Stomach (tissue), 9 donors: ENCODE data around the gene FBXL17. TPM values are rescaled to one million over a fixed set of nuclear protein-coding genes. Genes with fewer than 3 reads are reported as not detected.

Experiments
- DNase-seq, 2 donors: peaks; one replicate each; pipeline versions ENCODE4 v3.0.0 to v3.0.0-alpha.2; 2013 to 2019
- H3K27ac ChIP-seq, 5 donors: fragments of 200-600 bp in 4 of 5; sonication (generic) in 4 of 5; one replicate each; pipeline ENCODE4 v1.5.1; 2013 to 2019; ENCODE audit warnings: mild to moderate bottlenecking in 1 of 5, moderate library complexity in 1 of 5
- H3K27me3 ChIP-seq, 3 donors: fragments of 200-600 bp; sonication (generic); one replicate each; pipeline ENCODE4 v1.5.1; 2017 to 2019; ENCODE audit warnings: mixed run types in 1 of 3
- H3K36me3 ChIP-seq, 4 donors: fragments of 200-600 bp; sonication (generic); 1 replicate in 3 of 4; 2 replicates in 1 of 4; pipeline ENCODE4 v1.5.1; 2016 to 2019
- H3K4me1 ChIP-seq, 4 donors: fragments of 200-600 bp; sonication (generic); one replicate each; pipeline ENCODE4 v1.5.1; 2016 to 2019
- H3K4me3 ChIP-seq, 4 donors: fragments of 200-600 bp; sonication (generic) in 3 of 4; one replicate each; pipeline ENCODE4 v1.5.1; 2016 to 2019; ENCODE audit warnings: mild to moderate bottlenecking in 1 of 4
- H3K9me3 ChIP-seq, 4 donors: fragments of 200-600 bp; sonication (generic); one replicate each; pipeline ENCODE4 v1.5.1; 2016 to 2019
- EP300 ChIP-seq: sonication (generic); formaldehyde crosslinking; IDR thresholded peaks from one replicate; pipeline ENCODE4 v1.6.1; 2017; ENCODE audit warnings: antibody characterized with exemption
- POLR2A ChIP-seq, 4 donors: fragments of 450-650 bp; IDR thresholded peaks; one replicate each; pipeline ENCODE4 v1.6.1; 2016; ENCODE audit warnings: antibody characterized with exemption in 4 of 4, control low read depth in 2 of 4, mild to moderate bottlenecking in 1 of 4, moderate library complexity in 1 of 4
- POLR2AphosphoS5 ChIP-seq, 3 donors: sonication (generic); formaldehyde crosslinking; IDR thresholded peaks; one replicate each; pipeline ENCODE4 v1.6.1; 2016; ENCODE audit warnings: antibody characterized with exemption in 3 of 3
- WGBS, 5 donors: extraction: QIAGEN DNeasy Blood & Tissue Kit in 3 of 5; methylation state at CpG; one replicate each; pipeline versions ENCODE4 v1.1.5 to v1.1.7; 2013 to 2018; 5-methylcytosine and 5-hydroxymethylcytosine counted together
- intact Hi-C: fragments of 100-400 bp; cut with DNase I; formaldehyde crosslinking; loops from one replicate; pipeline ENCODE4 v1.15.1; 2023; ENCODE audit warnings: low total_unique reads
- polyA plus RNA-seq, 3 donors: library from polyadenylated mRNA; stranded (reverse); fragments of 200-250 nt; gene quantifications; one replicate each; pipeline ENCODE4 v1.2.3, GENCODE V29; 2013
- total RNA-seq, 5 donors: library from RNA; depleted of rRNA; stranded (reverse); fragments of >200 nt; gene quantifications; one replicate each; pipeline versions ENCODE4 v1.1.0 to v1.2.3, GENCODE V29; 2014 to 2016
- TF ChIP-seq, protein P1 (sequence below), 7 experiments: fragments of 450-650 bp in 4 of 7; fragments of 200-600 bp in 3 of 7; sonication (generic) in 3 of 7; IDR thresholded peaks; one replicate each; pipeline ENCODE4 v1.5.1; 2016 to 2019; ENCODE audit warnings: antibody characterized with exemption in 7 of 7, control low read depth in 2 of 7, mild to moderate bottlenecking in 1 of 7
- donor health status: healthy with polysubstance abuse.
- donor health status: Bipolar disorder and iron deficiency.
- donor health status: healthy.

FBXL17 gene
- total and polyA plus RNA-seq, 8 donors, result 3.8 to 28.0 (median 14.4) TPM

DNA sequence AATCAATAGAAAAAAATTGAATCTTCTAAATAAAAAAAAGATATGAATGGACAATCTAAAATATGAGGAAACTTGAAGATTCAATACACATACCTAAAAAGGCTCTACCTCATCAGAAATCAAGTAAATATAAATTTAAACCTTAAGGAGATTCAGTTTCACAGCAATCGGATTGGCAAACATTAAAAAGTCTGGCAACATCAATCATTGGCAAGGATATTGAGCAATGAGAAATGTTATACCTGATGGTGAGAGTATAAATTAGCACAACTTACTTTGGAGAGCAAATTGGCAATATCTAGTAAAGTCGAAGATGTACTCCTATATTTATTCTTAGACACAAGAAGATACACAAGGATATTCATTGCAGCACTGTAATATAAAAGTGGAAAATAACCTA lies 436.8 kb downstream of the FBXL17 start:
- intact Hi-C loops, result no loop called here
- 93 to 97% (median 96%) methylated on average over 2 of the region's 2 CpGs for WGBS, 5 donors
- H3K36me3 ChIP-seq, result no peaks in the 10 kb centered on the region

DNA sequence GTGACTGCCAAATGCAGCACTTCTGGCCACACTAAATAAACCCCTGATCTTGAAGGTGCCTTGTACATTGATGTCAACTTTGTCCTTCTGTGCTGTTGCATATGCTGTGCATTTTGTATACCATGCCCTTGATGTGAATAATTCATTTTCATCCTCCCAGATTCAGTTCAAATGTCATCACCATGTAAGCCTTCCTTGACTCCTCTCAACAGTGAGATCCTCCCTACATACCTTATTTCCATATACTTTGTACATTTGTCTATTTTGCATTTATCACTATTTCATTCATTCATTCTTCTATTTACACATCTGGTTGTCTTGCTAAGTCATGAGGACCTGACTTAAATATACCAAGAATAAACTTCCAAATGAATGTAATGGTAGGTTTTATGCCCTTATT lies 438.0 kb downstream of the FBXL17 start:
- H3K27me3 ChIP-seq, result no peaks in the 10 kb centered on the region
- H3K27ac ChIP-seq, result no peak overlapping the region
- H3K9me3 ChIP-seq, result no peaks in the 10 kb centered on the region
- H3K4me3 ChIP-seq, result no peak overlapping the region
- H3K36me3 ChIP-seq, result no peaks in the 10 kb centered on the region
- no peak for DNase-seq
- intact Hi-C loops, result no loop called here
- TF ChIP-seq, protein P1, sequence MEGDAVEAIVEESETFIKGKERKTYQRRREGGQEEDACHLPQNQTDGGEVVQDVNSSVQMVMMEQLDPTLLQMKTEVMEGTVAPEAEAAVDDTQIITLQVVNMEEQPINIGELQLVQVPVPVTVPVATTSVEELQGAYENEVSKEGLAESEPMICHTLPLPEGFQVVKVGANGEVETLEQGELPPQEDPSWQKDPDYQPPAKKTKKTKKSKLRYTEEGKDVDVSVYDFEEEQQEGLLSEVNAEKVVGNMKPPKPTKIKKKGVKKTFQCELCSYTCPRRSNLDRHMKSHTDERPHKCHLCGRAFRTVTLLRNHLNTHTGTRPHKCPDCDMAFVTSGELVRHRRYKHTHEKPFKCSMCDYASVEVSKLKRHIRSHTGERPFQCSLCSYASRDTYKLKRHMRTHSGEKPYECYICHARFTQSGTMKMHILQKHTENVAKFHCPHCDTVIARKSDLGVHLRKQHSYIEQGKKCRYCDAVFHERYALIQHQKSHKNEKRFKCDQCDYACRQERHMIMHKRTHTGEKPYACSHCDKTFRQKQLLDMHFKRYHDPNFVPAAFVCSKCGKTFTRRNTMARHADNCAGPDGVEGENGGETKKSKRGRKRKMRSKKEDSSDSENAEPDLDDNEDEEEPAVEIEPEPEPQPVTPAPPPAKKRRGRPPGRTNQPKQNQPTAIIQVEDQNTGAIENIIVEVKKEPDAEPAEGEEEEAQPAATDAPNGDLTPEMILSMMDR (IDR thresholded peaks at IDR 0.05), result no peak
- no peak for TF ChIP-seq EP300
- no peak for TF ChIP-seq POLR2A (IDR thresholded peaks at IDR 0.05)
- no peak for TF ChIP-seq POLR2AphosphoS5 (IDR thresholded peaks at IDR 0.05)
- no peaks in the 10 kb centered on the region for H3K4me1 ChIP-seq

More for the DNA sequence above, 436.8 kb downstream of the FBXL17 start:
- no peaks in the 10 kb centered on the region for H3K27me3 ChIP-seq
- H3K4me1 ChIP-seq, result no peaks in the 10 kb centered on the region
- no peak overlapping the region for H3K4me3 ChIP-seq
- TF ChIP-seq EP300 (no peak), POLR2A (IDR thresholded peaks at IDR 0.05) (no peak), POLR2AphosphoS5 (IDR thresholded peaks at IDR 0.05) (no peak)
- TF ChIP-seq, protein P1 (IDR thresholded peaks at IDR 0.05), result no peak
- DNase-seq, result no peak
- no peak overlapping the region for H3K27ac ChIP-seq
- no peaks in the 10 kb centered on the region for H3K9me3 ChIP-seq

DNA sequence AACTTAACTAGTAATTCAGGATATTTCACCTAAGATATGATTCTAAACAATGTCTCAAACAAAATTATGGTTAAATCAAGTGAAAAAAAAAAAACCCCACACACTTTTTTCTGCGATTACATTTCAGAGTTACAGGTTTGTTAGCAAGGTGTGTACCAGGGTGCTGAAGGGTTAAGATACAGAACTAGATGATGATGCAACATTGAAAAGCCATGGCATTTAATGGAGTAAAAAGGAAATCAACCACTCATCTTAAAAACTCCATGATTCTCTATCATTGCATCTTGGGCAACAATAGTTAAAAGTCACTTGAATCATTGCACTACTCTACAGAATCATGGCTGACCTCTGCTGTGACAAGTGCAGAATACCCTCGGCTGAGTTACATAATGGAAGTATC lies 440.9 kb downstream of the FBXL17 start:
- Histone ChIP-seq H3K27ac (no peak overlapping the region), H3K27me3 (no peaks in the 10 kb centered on the region), H3K9me3 (no peaks in the 10 kb centered on the region), H3K36me3 (no peaks in the 10 kb centered on the region), H3K4me1 (no peaks in the 10 kb centered on the region), H3K4me3 (no peak overlapping the region)
- no peak for TF ChIP-seq POLR2A (IDR thresholded peaks at IDR 0.05)
- TF ChIP-seq POLR2AphosphoS5 (IDR thresholded peaks at IDR 0.05), result no peak
- no peak for TF ChIP-seq EP300
- TF ChIP-seq, protein P1 (IDR thresholded peaks at IDR 0.05), result no peak
- no peak for DNase-seq
- intact Hi-C loops, result no loop called here
- 78 to 92% (median 88%) methylated on average over 2 of the region's 2 CpGs for WGBS, 5 donors

DNA sequence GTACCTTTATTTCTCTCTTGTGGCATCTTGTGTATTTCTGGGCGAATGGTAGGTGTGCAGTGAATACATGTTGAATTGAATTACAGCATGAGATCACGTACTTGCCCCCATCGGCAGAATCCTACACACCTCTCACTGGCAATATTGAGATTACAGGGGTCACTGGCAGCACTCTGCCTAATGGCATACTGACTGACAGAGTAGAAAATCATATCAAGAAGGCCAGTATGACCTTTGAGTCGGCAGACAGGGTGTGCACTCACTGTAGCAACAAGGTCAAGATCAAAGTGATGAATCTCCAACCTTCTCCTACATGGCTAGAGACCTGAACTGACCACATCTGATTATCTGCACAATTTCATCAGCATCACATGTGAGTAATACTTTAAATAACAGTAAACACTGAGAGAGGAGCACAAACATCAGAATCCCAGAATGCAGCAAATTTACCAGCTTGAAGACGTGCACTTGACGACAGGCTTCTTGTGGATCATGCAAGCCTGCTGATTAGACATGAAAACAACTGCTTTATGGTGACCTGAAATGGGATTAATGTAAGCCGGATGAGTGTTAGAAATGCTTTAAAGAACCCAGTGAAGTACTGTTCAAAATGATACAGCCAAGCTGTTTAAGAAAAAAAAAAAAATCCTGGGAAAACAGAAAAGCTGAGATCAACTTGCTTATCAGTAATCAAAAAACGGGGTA lies 444.1 kb downstream of the FBXL17 start:
- TF ChIP-seq POLR2AphosphoS5 (IDR thresholded peaks at IDR 0.05), result no peak
- TF ChIP-seq POLR2A (IDR thresholded peaks at IDR 0.05), result no peak
- TF ChIP-seq, protein P1 (IDR thresholded peaks at IDR 0.05), result no peak
- no peak for TF ChIP-seq EP300
- Histone ChIP-seq H3K4me3 (no peak overlapping the region), H3K27me3 (no peaks in the 10 kb centered on the region), H3K27ac (no peak overlapping the region), H3K9me3 (no peaks in the 10 kb centered on the region), H3K4me1 (no peaks in the 10 kb centered on the region), H3K36me3 (no peaks in the 10 kb centered on the region)
- peak in 1 of 2 donors; percentile 11 for DNase-seq
- 69 to 79% (median 75%) methylated on average over 8 of the region's 8 CpGs for WGBS, 5 donors
- intact Hi-C loops, result no loop called here
